AG08396 (cell line): ENCODE measurements around the gene SS18L1.

Source experiments
- DNase-seq: peaks from one replicate; pipeline ENCODE4 v3.0.0; 2012; ENCODE audit warnings: low spot score, mixed read lengths

SS18L1 gene

GRCh38 chr20:62156254-62156556 lies 12.6 kb downstream of the SS18L1 start:
- no peak for DNase-seq

GRCh38 chr20:62156592-62157386 lies 13.2 kb downstream of the SS18L1 start:
- DNase-seq, result peak; percentile 84

GRCh38 chr20:62157387-62158087 lies 14.0 kb downstream of the SS18L1 start:
- no peak for DNase-seq

GRCh38 chr20:62158088-62158400 lies 14.5 kb downstream of the SS18L1 start:
- DNase-seq, result no peak

- no peak for DNase-seq
Measured at GRCh38 chr20:62158541-62158940, 15.0 kb downstream of the SS18L1 start.

DNA sequence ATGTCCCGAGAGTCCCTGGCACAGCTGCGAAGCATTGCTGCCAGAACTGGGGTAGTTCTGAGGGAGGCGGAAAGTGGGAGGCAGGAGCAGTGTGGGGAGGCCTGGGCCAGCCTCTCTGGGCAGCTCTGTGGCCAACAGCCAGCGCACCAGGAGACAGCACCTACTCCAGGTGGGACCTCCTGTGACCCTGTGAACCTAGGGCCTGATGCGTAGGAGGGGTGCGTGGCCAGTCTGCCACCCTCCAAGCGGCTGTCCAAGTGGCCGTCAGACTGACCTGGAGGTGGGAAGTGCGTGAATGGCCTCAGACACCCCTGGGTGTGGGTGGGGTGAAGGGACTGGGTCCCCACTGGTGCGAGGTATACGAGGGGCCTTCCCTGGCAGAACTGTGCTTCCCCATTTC lies 15.5 kb downstream of the SS18L1 start:
- DNase-seq, result no peak

- DNase-seq, result peak; percentile 50
Measured at GRCh38 chr20:62159839-62160238, 16.3 kb downstream of the SS18L1 start.

GRCh38 chr20:62160253-62160652 lies 16.7 kb downstream of the SS18L1 start:
- DNase-seq, result no peak

DNA sequence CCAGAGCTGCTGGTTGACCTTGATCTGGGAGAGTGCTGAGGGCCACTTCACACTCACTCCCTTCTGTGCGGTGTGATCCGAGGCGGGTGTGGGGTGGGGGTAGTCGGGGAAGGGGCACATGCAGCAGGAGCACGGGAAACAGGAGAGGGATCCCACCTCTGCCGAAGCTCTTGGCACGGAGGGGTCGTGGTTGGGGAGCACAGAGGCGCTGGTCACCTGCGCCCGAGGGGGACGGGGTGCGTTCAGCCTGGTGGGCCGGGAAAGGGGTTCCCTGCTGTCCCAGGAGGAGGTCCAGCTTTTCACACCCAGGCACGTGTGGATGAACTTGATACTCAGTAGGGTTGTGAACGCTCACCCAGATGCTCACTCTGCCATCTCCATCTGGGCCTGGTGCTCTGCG lies 17.3 kb downstream of the SS18L1 start:
- no peak for DNase-seq

GRCh38 chr20:62161347-62161746 lies 17.8 kb downstream of the SS18L1 start:
- peak; percentile 52 for DNase-seq

DNA sequence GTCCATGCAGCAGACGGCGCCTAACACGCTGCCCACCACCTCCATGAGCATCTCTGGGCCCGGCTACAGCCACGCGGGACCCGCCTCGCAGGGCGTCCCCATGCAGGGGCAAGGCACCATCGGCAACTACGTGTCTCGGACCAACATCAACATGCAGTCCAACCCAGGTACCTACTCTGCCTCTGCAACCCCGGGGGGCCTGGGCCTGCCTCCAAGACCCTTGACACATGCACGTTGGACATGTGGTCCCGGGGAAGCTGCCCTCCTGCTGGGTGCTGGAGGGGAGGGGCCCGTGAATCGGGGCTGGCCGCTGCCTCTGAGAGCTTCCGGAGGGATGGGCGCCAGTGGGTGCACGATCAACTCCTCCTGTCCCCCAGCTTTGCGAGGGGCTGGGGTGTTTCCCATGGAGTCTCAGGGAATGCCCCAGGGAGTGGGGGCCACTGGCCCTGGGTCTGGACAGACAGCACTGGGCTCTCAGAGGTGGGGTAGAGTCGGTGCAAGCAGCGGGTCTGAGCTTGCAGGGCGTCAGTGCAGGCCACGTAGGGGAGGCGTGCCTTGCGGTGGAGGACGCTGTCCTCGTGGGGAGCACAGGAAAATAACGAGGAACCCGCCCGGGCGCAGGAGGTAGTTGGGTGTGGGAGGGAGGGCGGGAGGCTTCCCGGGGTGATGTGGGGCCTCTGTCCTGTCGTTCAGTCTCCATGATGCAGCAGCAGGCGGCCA lies 19.4 kb downstream of the SS18L1 start:
- DNase-seq, result no peak

- DNase-seq, result no peak
Measured at GRCh38 chr20:62163485-62163865, 19.9 kb downstream of the SS18L1 start.

- no peak for DNase-seq
Measured at GRCh38 chr20:62163986-62164762, 20.6 kb downstream of the SS18L1 start.

DNA sequence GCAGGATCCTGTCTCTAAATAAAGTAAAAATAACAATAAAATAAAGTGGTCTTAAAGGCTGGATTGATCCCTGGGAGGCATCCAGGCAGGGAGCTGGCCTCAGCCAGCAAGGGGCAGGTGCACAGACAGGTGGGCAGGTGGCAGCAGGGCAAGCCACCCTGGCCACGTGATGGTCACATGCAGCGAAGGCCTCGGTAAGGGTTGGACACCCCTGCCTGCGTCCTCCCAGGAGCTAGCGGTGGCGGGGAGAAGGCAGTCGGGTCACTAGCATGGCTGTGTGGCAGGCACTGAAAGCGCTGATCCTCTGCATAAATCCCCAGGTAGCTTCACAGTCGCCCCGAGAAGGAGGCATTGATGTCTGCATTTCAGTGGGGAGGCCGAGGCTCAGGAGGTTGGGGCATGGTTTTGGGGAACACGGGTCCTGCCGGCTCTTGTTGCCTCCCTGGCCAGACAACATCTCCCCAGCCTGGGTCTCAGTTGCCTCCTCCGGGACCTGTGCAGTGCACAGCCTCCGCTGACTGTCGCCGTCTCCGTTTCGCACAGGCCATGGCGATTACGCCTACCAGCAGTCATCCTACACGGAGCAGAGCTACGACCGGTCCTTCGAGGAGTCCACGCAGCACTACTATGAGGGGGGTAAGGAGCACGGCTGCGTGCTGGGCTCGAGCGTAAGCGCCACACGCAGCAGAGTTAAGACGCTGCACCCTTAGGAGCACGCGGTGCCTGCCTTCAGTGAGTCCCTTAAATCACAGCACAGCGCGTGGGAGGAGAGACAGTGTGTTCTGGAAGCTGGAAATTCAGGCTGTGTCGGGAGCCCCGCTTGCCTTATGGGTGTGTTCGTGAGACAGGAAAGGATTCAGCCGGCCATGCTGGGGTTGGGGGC lies 21.6 kb downstream of the SS18L1 start:
- DNase-seq, result no peak

DNA sequence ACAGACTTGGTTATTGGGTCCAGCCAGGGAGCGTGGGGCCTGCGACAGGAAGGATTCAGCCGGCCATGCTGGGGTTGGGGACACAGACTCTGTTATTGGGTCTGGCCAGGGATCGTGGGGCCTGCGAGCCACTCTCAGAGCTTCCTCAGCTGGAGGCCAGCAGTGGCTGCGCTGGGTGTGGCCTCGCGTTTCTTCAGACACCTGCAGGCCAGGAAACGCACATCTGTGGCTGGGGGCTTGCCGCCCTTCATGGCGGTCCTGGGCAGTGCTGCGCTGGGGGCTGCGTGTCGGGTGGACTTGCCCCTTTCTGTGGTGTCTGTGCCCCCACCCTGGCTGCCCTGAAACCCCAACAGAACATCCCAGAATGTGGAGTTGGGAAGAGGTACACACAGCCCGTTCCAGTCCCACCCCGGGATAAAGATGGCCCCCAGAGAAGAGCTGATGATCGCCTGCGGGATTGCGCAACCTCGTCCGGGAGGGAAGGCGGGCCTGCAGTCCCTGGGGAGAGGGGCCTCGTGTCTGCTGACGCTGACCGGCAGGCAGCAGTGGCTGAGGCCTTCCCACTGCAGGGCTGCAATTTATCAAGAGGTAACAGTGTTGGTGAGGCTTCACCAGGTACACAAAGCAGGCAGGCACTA lies 22.3 kb downstream of the SS18L1 start:
- no peak for DNase-seq

DNA sequence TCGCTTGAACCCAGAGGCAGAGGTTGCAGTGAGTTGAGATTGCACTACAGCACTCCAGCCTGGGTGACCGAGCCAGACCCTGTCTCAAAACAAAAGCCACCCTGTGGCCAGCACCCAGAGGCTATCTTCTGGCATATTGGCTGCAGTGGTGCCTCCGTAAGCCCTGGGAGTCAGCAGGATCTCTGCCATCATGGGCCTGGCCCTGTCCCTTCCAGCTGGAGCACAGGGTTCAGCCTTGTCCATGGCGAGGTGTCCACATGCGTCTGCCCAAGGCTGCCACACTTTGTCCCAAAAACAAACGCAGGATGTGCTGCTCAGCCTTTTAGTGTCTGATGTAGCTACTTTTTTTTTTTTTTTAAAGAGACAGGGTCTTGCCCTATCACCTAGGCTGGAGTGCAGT lies 23.9 kb downstream of the SS18L1 start:
- no peak for DNase-seq

DNA sequence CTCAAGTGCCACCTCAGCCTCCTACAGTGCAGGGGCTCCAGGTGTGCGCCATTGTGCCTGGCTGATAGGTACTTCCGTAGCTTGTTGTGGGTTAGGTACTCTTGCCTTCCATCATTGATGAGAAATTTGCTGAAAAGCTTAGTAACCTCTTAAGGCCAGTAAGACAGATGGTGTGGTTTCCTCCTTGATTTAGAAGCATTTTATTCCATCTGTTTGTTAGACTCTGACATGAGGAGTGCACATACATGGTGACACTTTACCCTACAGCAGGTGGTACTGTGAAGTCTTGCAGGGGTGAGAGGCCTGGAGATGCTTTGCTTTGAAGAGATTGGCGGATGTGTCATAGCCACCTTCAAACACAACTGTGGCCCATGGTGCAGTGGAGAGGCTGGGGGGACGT lies 24.5 kb downstream of the SS18L1 start:
- no peak for DNase-seq

GRCh38 chr20:62168890-62169435 lies 25.4 kb downstream of the SS18L1 start:
- no peak for DNase-seq

- DNase-seq, result no peak
Measured at GRCh38 chr20:62170536-62170935, 27.0 kb downstream of the SS18L1 start.

- no peak for DNase-seq
Measured at GRCh38 chr20:62171245-62171644, 27.7 kb downstream of the SS18L1 start.

DNA sequence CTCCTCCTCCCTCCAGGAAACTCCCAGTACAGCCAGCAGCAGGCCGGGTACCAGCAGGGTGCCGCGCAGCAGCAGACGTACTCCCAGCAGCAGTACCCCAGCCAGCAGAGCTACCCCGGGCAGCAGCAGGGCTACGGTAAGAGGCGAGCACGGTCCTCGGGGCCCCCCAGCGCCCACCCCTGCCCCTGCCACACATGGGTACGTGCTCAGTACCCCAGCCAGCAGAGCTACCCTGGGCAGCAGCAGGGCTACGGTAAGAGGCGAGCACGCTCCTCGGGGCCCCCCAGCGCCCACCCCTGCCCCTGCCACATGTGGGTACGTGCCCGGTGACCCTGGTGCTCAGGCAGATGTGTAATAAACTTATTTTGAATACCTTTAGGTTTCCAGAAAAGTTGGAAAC lies 29.1 kb downstream of the SS18L1 start:
- DNase-seq, result no peak
